Osteocyte (in vitro differentiated cells): ENCODE results near the gene DHH. TPM values are rescaled to one million over a fixed set of nuclear protein-coding genes. Genes with fewer than 3 reads are reported as not detected.

Experiments used
- DNase-seq: peaks from one replicate; pipeline ENCODE4 v3.0.0; 2021; ENCODE audit warnings: mixed read lengths; ENCODE audit not compliant: unreplicated experiment; ENCODE audit errors: extremely low spot score
- H3K27ac Mint-ChIP-seq: one replicate; pipeline ENCODE4 v1.8.0; 2021; ENCODE audit warnings: mild to moderate bottlenecking, mixed read lengths; ENCODE audit not compliant: unreplicated experiment
- H3K27me3 Mint-ChIP-seq: one replicate; pipeline ENCODE4 v1.8.0; 2021; ENCODE audit warnings: mixed read lengths; ENCODE audit not compliant: unreplicated experiment
- H3K36me3 Mint-ChIP-seq: one replicate; pipeline ENCODE4 v1.8.0; 2021; ENCODE audit warnings: mixed read lengths; ENCODE audit not compliant: unreplicated experiment
- H3K4me1 Mint-ChIP-seq: one replicate; pipeline ENCODE4 v1.8.0; 2021; ENCODE audit warnings: mixed read lengths; ENCODE audit not compliant: unreplicated experiment
- H3K4me3 Mint-ChIP-seq: one replicate; pipeline ENCODE4 v1.8.0; 2021; ENCODE audit warnings: mild to moderate bottlenecking, moderate library complexity, mixed read lengths; ENCODE audit not compliant: unreplicated experiment
- H3K9me3 Mint-ChIP-seq: one replicate; pipeline ENCODE4 v1.8.0; 2021; ENCODE audit warnings: mixed read lengths; ENCODE audit not compliant: unreplicated experiment
- total RNA-seq: library from RNA; stranded (reverse); gene quantifications from 2 replicates; pipeline ENCODE4 v1.2.1, GENCODE V29; 2021
- TF ChIP-seq, protein P1 (sequence below): fragments of 200-600 bp; sonication (generic); IDR thresholded peaks from 2 replicates; pipeline ENCODE4 v1.5.0; 2021; ENCODE audit warnings: antibody characterized with exemption, mild to moderate bottlenecking, moderate library complexity

The DHH gene
- total RNA-seq, 1 donor from 2014 or later = 0.13 TPM

- no peaks in the 10 kb centered on the region for H3K9me3 Mint-ChIP-seq
Observed at GRCh38 chr12:49088150-49088931, 6.3 kb downstream of the DHH start.

GRCh38 chr12:49086116-49086515 lies 8.5 kb downstream of the DHH start:
- Mint-ChIP-seq H3K4me3 (no peak overlapping the region), H3K4me1 (peaks cover 18% of the 10 kb centered on the region), H3K9me3 (no peaks in the 10 kb centered on the region), H3K36me3 (no peaks in the 10 kb centered on the region), H3K27me3 (peaks cover 15% of the 10 kb centered on the region), H3K27ac (no peak overlapping the region)
- TF ChIP-seq, protein P1, sequence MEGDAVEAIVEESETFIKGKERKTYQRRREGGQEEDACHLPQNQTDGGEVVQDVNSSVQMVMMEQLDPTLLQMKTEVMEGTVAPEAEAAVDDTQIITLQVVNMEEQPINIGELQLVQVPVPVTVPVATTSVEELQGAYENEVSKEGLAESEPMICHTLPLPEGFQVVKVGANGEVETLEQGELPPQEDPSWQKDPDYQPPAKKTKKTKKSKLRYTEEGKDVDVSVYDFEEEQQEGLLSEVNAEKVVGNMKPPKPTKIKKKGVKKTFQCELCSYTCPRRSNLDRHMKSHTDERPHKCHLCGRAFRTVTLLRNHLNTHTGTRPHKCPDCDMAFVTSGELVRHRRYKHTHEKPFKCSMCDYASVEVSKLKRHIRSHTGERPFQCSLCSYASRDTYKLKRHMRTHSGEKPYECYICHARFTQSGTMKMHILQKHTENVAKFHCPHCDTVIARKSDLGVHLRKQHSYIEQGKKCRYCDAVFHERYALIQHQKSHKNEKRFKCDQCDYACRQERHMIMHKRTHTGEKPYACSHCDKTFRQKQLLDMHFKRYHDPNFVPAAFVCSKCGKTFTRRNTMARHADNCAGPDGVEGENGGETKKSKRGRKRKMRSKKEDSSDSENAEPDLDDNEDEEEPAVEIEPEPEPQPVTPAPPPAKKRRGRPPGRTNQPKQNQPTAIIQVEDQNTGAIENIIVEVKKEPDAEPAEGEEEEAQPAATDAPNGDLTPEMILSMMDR = no peak
- DNase-seq = no peak

More at GRCh38 chr12:49088150-49088931, 6.3 kb downstream of the DHH start:
- peaks cover 28% of the 10 kb centered on the region for H3K4me1 Mint-ChIP-seq
- DNase-seq = peak; percentile 89
- H3K4me3 Mint-ChIP-seq = peak overlapping the region; percentile 10
- H3K27ac Mint-ChIP-seq = no peak overlapping the region
- TF ChIP-seq, protein P1 = peak; percentile 91
- no peaks in the 10 kb centered on the region for H3K36me3 Mint-ChIP-seq
- peaks cover 22% of the 10 kb centered on the region for H3K27me3 Mint-ChIP-seq

GRCh38 chr12:49084438-49084837 lies 10.2 kb downstream of the DHH start:
- TF ChIP-seq, protein P1 = no peak
- no peak overlapping the region for H3K4me3 Mint-ChIP-seq
- H3K4me1 Mint-ChIP-seq = peaks cover 10% of the 10 kb centered on the region
- H3K36me3 Mint-ChIP-seq = no peaks in the 10 kb centered on the region
- DNase-seq = no peak
- no peak overlapping the region for H3K27ac Mint-ChIP-seq
- peaks cover 12% of the 10 kb centered on the region for H3K27me3 Mint-ChIP-seq
- no peaks in the 10 kb centered on the region for H3K9me3 Mint-ChIP-seq

DNA sequence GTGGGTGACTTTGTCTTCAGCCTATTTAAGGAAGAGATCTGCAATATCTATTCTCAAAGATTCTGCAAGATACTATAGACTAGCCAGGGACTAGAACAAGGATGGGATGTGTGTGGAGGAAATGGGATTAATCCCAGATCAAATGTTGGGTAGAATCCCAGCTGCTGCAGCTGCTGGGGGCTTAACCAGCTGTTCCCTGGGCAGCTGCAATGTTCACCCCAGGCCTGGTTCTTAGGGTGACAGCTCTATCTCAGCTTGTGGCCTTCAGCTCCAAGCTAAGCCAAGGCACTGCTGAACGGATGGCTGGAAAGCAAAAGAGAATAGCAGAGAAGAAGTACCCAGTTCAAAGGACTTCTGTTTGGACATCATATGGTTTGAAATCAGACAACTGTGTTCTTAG lies 14.8 kb downstream of the DHH start:
- DNase-seq = no peak
- no peaks in the 10 kb centered on the region for H3K9me3 Mint-ChIP-seq
- H3K4me1 Mint-ChIP-seq = no peaks in the 10 kb centered on the region
- no peak overlapping the region for H3K27ac Mint-ChIP-seq
- no peaks in the 10 kb centered on the region for H3K36me3 Mint-ChIP-seq
- peaks cover 18% of the 10 kb centered on the region for H3K27me3 Mint-ChIP-seq
- TF ChIP-seq, protein P1 = no peak
- no peak overlapping the region for H3K4me3 Mint-ChIP-seq

- no peaks in the 10 kb centered on the region for H3K36me3 Mint-ChIP-seq
- H3K27me3 Mint-ChIP-seq = no peaks in the 10 kb centered on the region
- no peak overlapping the region for H3K27ac Mint-ChIP-seq
- H3K9me3 Mint-ChIP-seq = no peaks in the 10 kb centered on the region
- no peak overlapping the region for H3K4me3 Mint-ChIP-seq
- H3K4me1 Mint-ChIP-seq = peaks cover 17% of the 10 kb centered on the region
- no peak for DNase-seq
- TF ChIP-seq, protein P1 = no peak
Observed at GRCh38 chr12:49070971-49071370, 23.6 kb downstream of the DHH start.
